HG03469 (cell line): Measurements from ENCODE around the gene DNPH1.

Experiments
- ATAC-seq: cut with Tn5 transposase; IDR thresholded peaks from one replicate; pipeline ENCODE4 v1.9.1; 2021; ENCODE audit warnings: mild to moderate bottlenecking, moderate library complexity, moderate number of reproducible peaks; ENCODE audit not compliant: unreplicated experiment

The DNPH1 gene

DNA sequence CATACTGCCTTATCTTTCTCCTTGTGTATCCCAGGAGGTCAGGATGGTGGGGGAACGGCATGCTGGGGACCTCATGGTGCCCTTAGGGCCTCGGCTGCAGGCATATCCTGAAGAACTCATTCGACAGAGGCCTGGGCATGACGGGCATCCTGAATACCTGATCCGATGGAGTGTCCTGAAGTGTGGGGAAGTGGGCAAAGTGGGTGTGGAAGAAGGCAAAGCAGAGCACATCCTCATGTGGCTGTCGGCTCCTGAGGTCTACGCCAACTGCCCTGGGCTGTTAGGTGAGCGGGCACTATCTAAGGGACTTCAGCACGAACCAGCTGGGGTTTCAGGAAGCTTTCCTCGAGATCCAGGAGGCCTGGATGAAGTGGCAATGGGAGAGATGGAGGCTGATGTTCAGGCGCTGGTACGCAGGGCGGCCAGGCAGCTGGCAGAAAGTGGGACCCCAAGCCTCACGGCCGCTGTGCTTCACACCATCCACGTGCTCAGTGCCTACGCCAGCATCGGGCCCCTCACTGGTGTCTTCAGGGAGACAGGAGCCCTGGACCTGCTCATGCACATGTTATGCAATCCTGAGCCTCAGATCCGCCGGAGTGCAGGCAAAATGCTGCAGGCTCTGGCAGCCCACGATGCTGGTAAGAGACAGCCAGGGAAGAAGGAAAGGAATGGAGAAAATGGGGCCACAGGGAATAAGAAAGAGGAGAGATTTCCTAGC, 44.9 kb downstream of the DNPH1 start:
- ATAC-seq: no peak

DNA sequence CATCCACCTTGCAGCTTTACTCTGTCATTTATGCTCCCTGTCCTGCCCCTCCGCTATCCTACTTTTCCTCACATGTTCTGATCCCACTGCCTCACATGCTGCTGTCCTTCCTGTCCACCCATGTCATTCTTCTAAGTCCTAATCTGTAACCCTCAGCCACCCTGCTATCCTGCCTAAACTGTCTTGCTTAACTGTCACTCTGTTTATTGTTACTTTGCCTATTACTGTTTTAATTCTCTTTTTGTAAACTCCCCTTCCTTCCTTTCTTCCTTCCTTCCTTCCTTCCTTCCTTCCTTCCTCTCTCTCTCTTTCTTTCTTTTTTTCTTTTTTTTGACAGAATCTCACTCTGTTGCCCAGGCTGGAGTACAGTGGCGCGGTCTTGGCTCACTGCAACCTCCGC, 45.8 kb downstream of the DNPH1 start:
- ATAC-seq: no peak

DNA sequence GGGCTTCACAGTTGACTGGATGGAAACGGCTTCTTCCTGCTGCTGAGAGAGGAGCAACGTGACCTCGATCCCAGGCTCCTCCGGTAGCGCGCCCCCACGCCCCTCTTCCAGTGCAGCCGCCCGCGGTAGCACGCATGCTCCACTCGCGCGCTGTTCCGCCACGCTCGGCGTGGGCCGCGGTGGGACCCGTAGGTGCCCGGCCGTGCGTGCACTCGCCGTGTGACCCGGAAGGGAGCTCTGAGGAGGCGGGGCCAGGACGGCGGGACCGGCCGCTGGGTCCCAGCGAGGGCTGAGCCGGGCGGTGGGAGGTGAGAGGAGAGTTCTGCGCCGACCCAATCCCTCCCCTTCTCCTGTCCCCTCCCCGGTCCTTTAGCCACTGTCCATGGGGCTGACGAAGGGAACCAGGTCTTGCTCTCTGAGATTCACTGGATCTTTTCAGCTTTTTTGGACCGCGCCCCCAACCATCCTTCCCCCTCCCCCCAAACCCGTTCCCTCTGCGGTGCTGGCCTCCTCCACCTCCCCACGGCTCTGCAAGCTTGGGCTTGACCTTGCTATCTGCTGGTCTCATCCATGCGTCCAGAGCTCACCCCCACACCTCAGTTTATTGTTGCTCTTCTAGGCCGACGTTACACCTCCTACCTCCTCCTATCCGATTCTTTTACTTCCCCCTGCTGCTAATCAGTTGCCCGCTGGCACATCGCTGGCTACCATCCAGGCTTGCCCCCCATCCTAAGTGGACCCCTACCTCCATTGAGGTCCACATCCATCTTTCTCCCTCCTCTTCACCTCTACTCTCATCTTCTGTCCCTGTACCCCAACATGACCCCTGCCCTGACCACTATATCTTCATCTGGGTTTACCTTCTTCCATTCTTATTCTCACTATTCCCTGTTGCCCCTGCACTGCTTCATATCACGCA, 47.1 kb downstream of the DNPH1 start, which contains the start of gene CUL9:
Gene CUL9, plus strand, starts transcription at position 255 of the 919 bp plus-strand sequence. CDS start 2,115 bp downstream, outside the sequence.
- peak; percentile 63 for ATAC-seq

DNA sequence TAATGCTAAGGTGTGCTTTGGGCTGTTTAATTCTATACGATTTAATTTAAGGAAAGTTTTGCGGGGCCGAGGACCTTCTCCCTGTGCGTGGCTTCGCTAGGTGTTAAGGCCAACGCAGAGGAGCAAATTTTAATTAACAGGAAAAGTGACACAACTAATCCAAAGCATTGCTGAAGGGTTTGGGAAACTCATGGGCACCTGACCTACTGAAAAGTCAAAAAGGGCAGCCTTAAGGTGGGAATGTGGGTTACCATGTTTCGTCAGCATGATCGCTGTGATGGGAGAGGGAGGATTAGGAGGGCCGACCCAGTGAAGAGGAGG, 47.7 kb downstream of the DNPH1 start:
- ATAC-seq: no peak

DNA sequence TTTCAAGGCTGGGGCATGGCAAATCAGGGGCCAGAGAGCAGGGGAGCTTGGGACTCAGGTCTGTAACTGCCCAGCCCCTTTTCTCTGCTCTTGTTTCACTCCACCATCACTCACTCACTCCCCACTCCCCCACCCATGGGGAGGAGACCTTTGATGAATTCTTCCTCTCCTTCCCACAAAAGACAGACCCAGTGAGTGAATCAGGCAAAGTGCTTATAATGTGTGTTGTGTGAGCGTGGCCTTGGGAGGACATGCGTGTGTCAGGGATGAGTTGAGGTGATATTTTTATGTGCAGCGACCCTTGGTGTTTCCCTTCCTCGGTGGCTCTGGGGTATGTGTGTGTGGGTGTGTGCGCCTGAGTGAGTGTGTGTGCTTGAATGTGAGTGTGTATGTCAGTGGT, 48.3 kb downstream of the DNPH1 start:
- ATAC-seq: no peak

DNA sequence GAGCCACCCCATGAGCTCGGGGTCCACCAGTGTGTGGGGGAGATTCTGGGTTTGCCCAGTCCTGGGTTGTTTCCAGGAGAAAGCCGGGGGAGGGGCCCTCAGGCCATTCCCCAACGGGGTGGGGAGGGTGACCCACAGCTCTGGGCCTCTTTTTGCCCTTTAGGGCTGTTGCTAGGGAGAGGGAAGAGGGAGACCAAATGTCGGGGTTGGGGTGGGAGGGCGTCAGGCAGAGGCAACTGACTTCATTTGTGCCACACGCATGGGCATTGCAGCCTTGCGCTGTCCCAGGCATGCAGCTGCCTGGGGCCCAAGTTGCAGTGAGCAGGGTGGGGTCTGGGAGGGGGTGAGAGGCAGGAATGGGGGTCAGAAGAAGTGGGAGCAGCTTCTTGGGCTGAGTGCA, 49.2 kb downstream of the DNPH1 start:
- ATAC-seq: no peak

DNA sequence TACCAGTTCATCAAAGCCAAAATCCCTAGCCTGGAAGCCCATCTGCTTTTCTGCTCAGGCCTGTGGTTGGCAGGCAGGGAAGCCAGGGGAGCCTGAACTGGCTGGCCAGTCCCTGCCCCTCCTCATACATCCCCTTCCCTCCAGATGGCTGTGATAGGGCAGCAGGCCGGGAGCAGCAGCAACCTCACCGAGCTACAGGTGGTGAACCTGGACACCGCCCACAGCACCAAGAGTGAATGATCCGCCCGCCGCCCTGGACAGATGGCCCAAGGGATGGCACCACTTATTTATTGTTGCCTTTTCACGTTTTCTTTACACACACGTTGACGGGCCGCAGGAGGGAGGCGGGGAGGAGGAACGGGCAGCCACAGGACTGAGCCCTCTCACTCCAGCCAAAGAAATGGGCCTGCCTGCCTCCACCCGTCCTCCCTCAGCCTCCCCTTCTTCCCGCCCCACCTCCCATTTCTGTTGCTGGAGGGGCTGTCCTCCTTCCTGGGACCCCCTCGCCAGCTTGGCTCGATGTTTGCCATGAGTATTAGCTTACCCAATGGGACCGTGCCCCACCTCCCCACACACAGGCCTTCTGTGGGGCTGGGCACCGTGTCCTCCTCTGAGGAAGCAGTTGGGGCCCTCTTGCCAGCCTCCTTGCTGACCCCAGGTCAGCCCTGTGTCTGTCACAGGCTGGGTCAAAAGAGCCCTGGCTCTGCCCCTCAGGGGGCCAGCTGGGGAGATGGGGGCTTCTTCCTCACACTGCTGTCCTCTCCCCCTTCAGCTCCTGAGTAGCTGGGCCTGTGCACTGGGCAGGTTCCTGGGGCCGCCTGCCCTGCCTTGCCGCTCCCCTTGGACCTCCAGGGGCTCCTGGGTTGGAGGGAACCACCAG, 50.1 kb downstream of the DNPH1 start:
- no peak for ATAC-seq

DNA sequence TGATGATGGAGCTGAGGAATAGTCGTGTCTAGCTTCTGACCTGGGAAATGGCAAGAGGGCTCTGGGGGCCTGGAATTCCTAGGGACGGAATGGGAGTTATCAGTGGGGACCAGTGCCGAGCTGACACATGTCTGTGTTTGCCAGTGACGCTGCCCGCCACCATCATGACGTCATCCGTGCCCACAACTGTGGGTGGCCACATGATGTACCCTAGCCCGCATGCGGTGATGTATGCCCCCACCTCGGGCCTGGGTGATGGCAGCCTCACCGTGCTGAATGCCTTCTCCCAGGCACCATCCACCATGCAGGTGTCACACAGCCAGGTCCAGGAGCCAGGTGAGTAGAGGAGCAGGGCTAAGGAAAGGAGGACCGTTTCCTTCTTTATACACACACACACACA, 51.1 kb downstream of the DNPH1 start:
- no peak for ATAC-seq

DNA sequence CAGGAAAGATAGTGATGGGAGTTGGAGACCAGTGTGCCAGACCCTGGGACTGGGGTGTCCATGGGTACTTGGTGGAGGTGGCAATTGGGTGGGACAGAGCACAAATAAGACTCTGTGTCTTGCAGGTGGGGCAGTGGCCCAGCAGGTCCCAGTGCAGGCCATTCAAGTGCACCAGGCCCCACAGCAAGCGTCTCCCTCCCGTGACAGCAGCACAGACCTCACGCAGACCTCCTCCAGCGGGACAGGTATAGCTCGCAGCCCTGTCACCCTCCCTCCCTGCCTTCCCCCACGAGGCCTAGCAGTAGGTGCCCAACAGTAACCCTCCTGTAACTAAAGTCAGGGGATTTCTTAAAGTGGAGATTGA, 52.9 kb downstream of the DNPH1 start:
- no peak for ATAC-seq

DNA sequence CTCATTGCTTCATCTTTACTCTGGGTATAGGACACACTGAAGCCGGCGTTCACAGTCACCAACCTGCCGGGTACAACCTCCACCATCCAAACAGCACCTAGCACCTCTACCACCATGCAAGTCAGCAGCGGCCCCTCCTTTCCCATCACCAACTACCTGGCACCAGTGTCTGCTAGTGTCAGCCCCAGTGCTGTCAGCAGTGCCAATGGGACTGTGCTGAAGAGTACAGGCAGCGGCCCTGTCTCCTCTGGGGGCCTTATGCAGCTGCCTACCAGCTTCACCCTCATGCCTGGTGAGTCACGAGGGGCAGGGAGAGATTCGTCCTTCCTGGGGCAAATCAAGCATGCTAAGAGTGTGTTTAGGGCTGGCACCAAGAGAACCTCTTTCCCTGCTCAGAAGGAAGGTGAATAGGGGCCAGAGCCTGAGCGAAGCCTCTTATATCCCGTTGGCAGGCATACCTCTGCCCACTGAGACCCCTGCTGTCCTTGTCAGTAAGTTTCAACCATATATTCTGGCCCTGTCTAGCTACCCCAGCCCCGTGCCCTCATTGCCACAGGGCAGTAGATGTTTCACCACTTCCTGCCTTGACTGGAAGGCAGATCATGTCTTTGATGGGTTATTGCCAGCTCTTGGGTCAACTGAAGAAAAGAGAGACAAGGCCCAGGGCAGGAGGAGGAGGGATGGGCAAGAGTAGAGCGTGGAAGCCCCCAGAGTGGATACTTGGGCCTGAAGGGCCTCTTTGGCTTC, 53.4 kb downstream of the DNPH1 start:
- ATAC-seq: no peak
